AG08395 (cell line): Measurements from ENCODE around the gene FOXP1.

Experiments used
- DNase-seq: peaks from one replicate; pipeline ENCODE4 v3.0.0; 2012; ENCODE audit warnings: mixed read lengths, low spot score

FOXP1 gene

DNA sequence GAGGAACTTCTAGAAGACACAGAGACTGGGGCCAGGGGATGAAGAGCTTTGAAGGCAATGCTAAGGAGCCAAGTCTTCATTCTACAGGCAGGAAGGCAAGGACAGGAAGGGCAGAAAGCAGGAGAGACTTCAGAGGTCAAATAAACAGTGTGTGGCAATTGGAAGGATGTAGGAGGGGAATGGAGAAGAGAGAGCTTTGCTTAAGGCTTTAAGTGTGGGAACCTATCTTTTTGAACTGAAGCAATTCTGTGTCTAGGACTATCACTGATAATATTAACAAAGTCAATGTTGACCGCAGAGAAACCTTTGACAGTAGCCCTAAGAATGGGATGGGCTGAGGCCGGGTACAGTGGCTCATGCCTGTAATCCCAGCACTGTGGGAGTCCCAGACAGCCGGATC is 325.0 kb downstream of the FOXP1 start:
- DNase-seq: no peak

DNA sequence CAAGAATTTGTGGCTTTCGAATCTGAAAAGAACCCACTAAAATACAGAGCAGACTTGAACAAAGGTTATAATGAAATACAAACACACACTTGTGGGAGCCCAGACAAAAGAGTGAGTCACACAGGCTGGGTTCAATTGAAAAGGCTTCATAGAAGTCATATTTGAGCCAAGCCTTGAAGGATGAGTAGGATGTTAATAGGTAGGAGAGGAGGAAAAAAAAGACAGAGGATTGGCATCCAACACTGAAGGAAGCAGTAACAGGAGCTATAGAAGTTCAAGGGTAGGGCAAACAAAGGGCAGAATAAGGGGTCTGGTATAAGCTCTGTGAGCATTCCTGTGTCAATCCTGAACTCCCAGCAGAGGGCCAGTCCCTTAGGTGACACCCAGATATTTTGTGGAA is 325.4 kb downstream of the FOXP1 start:
- DNase-seq: peak; percentile 62

DNA sequence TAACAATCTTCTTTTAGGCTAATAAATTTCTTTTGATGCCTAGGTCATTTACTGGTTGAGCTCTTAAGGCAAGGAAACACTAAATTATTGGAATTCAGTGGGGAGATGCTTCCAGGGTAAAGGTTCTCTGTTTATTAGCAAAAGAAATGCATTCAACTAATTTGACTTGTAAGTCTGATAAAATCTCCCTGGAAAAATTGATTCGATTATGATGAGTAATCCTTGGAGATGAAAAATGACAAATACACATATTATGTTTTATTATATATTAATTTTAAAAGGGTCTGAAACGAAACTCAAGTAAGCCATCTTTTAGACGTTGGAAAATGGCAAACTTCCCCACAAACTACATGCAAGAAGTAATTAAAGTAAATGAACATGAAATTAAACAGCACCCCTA is 328.0 kb downstream of the FOXP1 start:
- DNase-seq: no peak

- DNase-seq: no peak
Measured at GRCh38 chr3:71254281-71255057, 329.1 kb downstream of the FOXP1 start.

DNA sequence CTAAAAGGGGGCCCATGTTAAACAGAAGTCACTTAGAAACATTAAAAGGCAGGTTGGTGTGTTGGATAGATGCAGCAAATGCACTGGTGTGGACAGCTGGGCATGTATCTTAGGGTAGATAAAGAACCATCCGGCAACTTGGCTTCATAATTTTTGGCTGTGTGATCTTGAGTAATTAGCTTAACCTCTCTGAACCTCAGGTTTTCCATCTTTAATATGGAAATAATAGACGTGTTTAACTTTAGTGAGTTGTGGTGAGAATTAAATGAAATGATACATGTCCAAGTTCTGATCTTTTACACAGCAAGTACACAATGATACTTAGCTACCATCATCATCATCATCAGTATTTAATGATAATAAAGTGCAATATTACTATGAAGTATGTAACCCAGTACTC is 330.4 kb downstream of the FOXP1 start:
- DNase-seq: no peak

DNA sequence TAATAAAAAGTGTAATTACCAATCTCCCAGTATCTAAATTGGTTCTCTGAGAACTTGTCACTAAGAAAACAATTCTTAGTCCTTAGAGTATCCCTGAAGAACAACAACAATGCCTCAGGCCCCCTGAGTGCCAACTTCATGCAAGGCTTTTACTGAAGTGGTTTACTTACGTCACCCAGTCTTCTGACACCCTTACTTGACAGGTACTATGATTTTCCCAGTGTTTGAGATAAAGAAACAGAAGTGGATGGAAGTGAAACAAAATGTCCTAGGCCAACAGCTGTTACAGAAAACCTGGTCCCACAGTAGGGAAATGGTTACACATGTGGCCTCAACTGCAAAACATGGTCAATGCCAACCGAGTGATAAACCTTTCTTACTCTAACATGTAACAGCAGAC is 331.1 kb downstream of the FOXP1 start:
- no peak for DNase-seq

- DNase-seq: peak; percentile 38
Measured at GRCh38 chr3:71251156-71251775, 332.3 kb downstream of the FOXP1 start.

GRCh38 chr3:71250026-71250425 is 333.5 kb downstream of the FOXP1 start:
- no peak for DNase-seq

GRCh38 chr3:71247958-71248335 is 335.6 kb downstream of the FOXP1 start:
- DNase-seq: no peak

DNA sequence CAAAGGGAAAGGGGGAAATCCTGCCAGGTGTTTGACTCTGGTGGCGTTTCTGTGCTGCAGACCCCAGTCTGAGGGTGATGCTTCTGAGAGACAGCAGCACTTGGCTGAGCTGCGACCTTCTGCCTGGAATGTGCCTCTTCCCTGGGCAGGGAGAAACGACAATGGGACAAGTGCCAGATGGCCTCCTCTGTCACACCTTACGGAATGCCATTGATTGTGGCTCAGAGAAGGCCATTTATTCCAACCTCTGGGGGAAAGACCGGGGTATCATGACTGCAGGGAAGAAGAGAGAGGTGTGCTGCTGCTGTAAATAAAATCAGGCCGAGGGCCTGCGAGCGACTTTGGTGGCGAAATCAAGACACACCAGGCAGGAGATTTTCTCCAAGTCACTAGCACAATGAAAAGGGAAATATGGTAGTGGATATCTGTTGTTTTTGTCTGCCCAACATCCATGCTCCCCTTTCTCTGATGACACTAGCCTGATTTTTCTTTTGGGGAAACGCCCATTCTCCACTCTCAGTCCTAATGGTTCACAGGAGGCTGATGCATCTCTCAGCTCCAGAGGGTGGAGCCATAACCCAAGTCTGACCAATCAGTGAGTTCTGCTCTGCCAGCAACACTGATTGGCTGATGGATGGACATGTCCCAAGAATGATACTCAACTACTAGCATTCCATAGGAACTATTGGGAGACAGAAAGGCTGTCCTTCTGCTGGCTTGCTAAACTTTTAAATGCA is 336.1 kb downstream of the FOXP1 start:
- DNase-seq: peak; percentile 44

DNA sequence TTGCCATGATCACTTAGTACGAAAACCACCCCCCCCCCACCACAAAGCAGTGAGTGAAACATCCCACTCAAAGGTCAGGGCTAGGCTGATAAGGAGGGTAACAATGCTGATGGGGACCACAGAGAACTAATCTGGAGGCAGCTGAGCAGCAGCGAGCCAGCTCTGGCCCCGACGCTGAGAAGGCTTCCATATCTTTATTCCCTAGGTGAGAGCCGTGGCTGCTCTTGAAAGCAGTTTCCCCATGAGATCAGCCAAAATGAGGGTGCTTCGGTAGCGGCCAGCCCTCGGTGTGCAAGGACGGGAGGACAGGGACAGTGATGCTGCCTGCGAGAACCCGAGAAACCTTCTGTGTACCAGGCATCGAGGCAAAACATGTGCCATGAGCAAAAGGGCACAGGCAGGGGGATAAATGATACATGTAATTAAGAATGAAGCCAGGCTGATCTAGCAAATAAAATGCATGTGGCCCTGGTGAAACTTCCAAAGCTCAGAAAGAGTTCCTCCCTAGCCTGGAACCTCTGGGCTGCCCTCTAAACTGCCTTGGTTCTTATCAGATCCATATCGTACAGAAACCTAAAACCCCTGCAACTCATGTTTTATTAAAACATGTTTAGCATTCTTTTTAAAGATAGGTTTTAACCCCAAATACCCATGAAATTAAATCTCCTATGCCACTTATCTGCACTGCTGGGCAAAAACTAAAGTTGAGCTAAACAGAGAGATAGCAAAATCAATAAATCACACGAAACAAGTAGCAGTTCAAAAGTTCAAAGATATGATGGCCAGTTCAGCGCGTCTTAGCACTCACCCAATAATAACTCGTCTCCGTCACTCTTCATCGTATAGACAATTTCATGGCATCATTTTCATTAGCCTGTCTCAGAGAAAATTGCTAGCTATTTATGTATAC is 337.3 kb downstream of the FOXP1 start:
- no peak for DNase-seq

DNA sequence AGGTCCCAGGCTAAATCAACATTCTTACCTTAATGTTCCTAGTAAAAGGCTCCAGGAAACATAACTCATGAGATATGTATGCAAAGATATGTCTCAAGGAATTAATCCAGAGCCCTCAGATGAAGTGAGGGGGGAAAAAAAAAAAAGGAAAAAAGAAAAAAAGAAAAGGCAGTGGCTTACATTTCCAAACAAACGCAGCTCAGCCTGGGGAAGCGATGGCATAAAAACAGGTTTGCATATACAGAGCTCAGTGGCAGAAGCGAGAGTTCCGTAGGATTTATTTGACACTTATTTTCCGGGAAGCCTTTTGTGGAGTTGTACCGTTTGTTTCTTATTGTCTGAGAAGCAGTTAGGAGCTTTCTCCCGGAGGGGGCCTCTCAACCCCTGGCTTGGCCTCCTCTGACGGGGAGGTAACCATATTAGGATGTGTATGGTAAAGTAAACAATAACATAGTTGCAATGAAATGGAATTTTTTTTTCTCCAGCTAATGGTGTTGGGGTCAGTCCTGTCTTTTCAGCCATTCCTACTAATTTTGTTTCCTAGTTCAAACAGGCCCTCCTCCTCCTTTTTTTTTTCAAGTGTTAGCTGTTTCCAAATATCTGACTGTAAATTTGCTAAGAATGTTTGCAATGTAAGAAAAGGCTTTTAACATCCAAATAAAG is 338.6 kb downstream of the FOXP1 start:
- no peak for DNase-seq

- DNase-seq: no peak
Measured at GRCh38 chr3:71244153-71244825, 339.2 kb downstream of the FOXP1 start.

DNA sequence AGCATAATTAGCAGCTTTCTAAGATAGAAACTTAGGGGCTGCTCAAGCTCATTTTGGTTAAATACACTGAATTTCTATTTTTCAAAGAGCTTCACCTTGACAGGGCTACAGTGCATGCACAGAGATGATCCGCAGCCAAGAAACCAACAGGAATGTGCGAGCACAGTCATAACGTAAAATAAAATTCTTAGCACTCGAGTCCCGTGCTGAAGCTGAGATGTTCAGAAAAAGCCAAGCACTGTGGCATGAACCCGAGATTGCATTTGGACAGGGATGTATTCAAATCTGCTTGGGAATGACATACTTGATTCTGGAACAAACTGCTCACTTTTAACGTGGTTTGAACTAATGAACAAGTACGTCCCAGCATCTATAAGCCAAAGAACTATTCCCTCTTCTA is 340.3 kb downstream of the FOXP1 start:
- DNase-seq: no peak

DNA sequence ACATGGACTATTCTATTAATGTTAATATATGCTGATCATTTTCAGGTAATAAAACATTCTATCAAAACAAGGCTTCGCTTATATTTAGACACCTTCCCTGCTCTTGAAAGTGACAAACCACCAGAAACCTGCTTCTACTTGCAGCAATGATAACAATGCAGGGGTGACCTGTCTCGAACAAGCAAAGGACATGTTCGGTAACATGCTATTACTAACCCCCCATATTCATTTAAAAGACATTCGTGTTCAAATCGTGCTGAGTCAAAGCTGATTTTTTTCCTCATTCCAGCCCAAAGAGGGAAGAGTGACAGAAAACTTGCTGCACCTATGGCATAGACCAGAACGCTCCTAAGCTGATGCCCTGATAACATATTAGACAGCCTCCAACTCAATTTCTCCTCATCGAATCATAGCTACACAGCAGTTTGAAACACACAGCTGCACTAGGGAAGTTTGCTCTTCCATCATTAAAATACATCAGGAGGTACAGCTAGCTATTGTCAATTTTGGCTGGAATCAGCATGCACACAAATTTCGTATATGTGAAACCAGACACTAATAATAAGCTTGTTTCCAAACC is 341.5 kb downstream of the FOXP1 start:
- no peak for DNase-seq

- DNase-seq: no peak
Measured at GRCh38 chr3:71241246-71241901, 342.2 kb downstream of the FOXP1 start.

DNA sequence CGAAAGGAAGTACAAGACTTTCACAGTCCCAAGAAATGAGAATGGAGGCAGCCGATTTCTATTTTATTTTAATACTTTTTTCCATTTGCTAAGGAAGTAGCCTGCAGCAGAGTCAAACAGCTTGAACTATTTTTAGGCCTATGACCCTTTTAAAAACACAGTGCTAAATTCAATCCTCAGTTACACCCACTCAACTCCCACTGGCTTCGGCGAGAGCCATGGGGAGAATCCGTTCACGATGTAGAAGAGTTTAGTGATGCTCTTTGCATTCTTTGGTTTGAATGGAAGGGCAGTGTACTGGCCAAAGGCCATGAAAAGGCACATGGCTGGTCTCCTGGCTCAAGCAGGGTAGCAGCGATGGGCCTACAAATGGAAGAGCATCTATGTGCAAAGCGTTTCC is 343.5 kb downstream of the FOXP1 start:
- DNase-seq: no peak

GRCh38 chr3:71238355-71238757 is 345.2 kb downstream of the FOXP1 start:
- no peak for DNase-seq

DNA sequence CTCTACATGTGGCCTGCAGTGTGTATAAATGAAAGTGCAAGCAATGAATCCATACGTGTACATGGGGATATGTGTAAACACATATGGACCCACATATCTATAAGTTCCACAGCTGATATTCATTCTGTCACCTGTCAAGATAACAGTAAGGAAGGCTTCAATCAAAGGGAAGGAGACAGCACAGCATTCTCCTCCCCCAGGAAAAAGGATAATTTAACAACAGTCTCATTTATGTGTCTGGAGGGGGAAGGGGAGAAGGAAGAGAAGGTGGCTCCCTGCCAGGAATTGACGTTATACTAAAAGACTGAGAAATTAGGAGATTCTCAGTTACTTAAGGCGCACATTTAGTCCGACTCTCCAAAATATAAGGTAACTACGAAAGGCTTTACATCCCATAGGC is 345.9 kb downstream of the FOXP1 start:
- DNase-seq: no peak

- no peak for DNase-seq
Measured at GRCh38 chr3:71235846-71236245, 347.7 kb downstream of the FOXP1 start.
